A549 (cell line): Measurements from ENCODE around the gene TPSG1. TPM values are rescaled to one million over a fixed set of nuclear protein-coding genes. Genes with fewer than 3 reads are reported as not detected.

Experiments used
- ATAC-seq, 2 experiments: fragments of 200-7000 bp in 1 of 2; fragments of >200 bp in 1 of 2; cut with Nextera tagmentation in 1 of 2; cut with Tn5 transposase in 1 of 2; 3 replicates each; pipeline versions ENCODE4 v1.8.0 to v1.9.1; 2018 to 2020; ENCODE audit warnings: mild to moderate bottlenecking in 1 of 2, moderate library complexity in 1 of 2
- CTCF ChIA-PET: fragments of 300-600 bp; sonication (Branson Sonifier 250); formaldehyde crosslinking; extraction: SDS; loops from one replicate; lab custom pipeline; 2021; ENCODE audit warnings: antibody characterized with exemption, inconsistent platforms; lab: Yijun Ruan, JAX
- POLR2A ChIA-PET: fragments of 350-600 bp; formaldehyde crosslinking; extraction: SDS; loops from one replicate; lab custom pipeline; 2021; ENCODE audit warnings: antibody characterized with exemption, inconsistent platforms; lab: Yijun Ruan, JAX
- DNase-seq, 2 experiments: peaks; one replicate each; pipeline versions ENCODE4 v3.0.0 to v3.0.0-alpha.2; 2011 to 2016; ENCODE audit warnings: low read depth in 1 of 2, low spot score in 1 of 2
- FAIRE-seq: peaks from 2 replicates; lab custom pipeline; 2011; peaks lifted over from hg19 to GRCh38; lab: Jason Lieb, UNC
- H3K27ac ChIP-seq, 2 experiments: fragments of >200 bp; sonication (Bioruptor Twin); formaldehyde crosslinking; 3 replicates each; pipeline ENCODE4 v1.5.1; 2016 to 2017
- H3K4me1 ChIP-seq: fragments of >200 bp; sonication (Bioruptor Twin); formaldehyde crosslinking; 3 replicates; pipeline ENCODE4 v1.6.1; 2016
- H3K4me2 ChIP-seq: fragments of >200 bp; sonication (Bioruptor Twin); formaldehyde crosslinking; 3 replicates; pipeline ENCODE4 v1.6.1; 2016
- H3K4me3 ChIP-seq: fragments of >200 bp; sonication (Bioruptor Twin); formaldehyde crosslinking; 3 replicates; pipeline ENCODE4 v1.5.1; 2016
- H3K9me3 ChIP-seq: fragments of >200 bp; sonication (Bioruptor Twin); formaldehyde crosslinking; 3 replicates; pipeline ENCODE4 v1.6.1; 2016
- BHLHE40 ChIP-seq: IDR thresholded peaks from 2 replicates; pipeline ENCODE4 v1.6.1; 2012; ENCODE audit warnings: low read depth, low read length, inconsistent platforms
- CBX2 ChIP-seq: fragments of 200-600 bp; sonication (generic); IDR thresholded peaks from 2 replicates; pipeline ENCODE4 v1.6.1; 2016; ENCODE audit warnings: low read depth, mild to moderate bottlenecking, borderline replicate concordance
- CEBPB ChIP-seq, 2 experiments: fragments of >200 bp in 1 of 2; sonication (Bioruptor Twin) in 1 of 2; formaldehyde crosslinking in 1 of 2; IDR thresholded peaks; 2 replicates each; pipeline ENCODE4 v1.6.1; 2012 to 2016
- CHD2 ChIP-seq: fragments of 150-350 bp; IDR thresholded peaks from 2 replicates; pipeline ENCODE4 v1.6.1; 2014; ENCODE audit warnings: low read length; ENCODE audit not compliant: partially characterized antibody
- ELK1 ChIP-seq: fragments of 150-350 bp; IDR thresholded peaks from 2 replicates; pipeline ENCODE4 v1.6.1; 2014; ENCODE audit warnings: low read depth, mild to moderate bottlenecking, low read length
- EP300 ChIP-seq, 2 experiments: fragments of >200 bp; sonication (Bioruptor Twin); formaldehyde crosslinking; IDR thresholded peaks; 2 replicates in 1 of 2; 3 replicates in 1 of 2; pipeline ENCODE4 v1.6.1; 2016 to 2017
- FOXS1 ChIP-seq: fragments of 250-450 bp; sonication (Bioruptor Pico); IDR thresholded peaks from 2 replicates; pipeline ENCODE4 v1.5.0; 2020; ENCODE audit warnings: mild to moderate bottlenecking, moderate library complexity
- HDAC2 ChIP-seq: fragments of 200-600 bp; sonication (generic); IDR thresholded peaks from 2 replicates; pipeline ENCODE4 v1.6.1; 2016
- HEYL ChIP-seq: fragments of 250-450 bp; sonication (Bioruptor Pico); IDR thresholded peaks from 2 replicates; pipeline ENCODE4 v1.8.0; 2021; ENCODE audit warnings: mild to moderate bottlenecking, moderate library complexity
- HOXB13 ChIP-seq: fragments of 250-450 bp; sonication (Bioruptor Pico); IDR thresholded peaks from 2 replicates; pipeline ENCODE4 v1.5.0; 2020; ENCODE audit warnings: low read depth, mild to moderate bottlenecking, moderate library complexity
- HOXB5 ChIP-seq: fragments of 250-450 bp; sonication (Bioruptor Pico); IDR thresholded peaks from 2 replicates; pipeline ENCODE4 v1.5.0; 2020; ENCODE audit warnings: mild to moderate bottlenecking, moderate library complexity
- JUNB ChIP-seq: fragments of >200 bp; sonication (Bioruptor Twin); formaldehyde crosslinking; IDR thresholded peaks from 2 replicates; pipeline ENCODE4 v1.6.1; 2016
- KDM5A ChIP-seq: fragments of 200-600 bp; sonication (generic); IDR thresholded peaks from 2 replicates; pipeline ENCODE4 v1.6.1; 2016; ENCODE audit warnings: antibody characterized with exemption, mild to moderate bottlenecking
- MAZ ChIP-seq: fragments of 150-350 bp; IDR thresholded peaks from 2 replicates; pipeline ENCODE4 v1.6.1; 2014; ENCODE audit warnings: antibody characterized with exemption, low read depth, low read length, borderline replicate concordance
- MYC ChIP-seq: IDR thresholded peaks from 2 replicates; pipeline ENCODE4 v1.6.1; 2012; ENCODE audit warnings: mild to moderate bottlenecking, inconsistent platforms, low read length, improper control_type of control experiment, borderline replicate concordance
- NFE2L2 ChIP-seq: fragments of 150-350 bp; conservative IDR thresholded peaks from 2 replicates; pipeline ENCODE4 v1.6.1; 2014; ENCODE audit warnings: low read length
- NPAS2 ChIP-seq: fragments of 250-450 bp; sonication (Bioruptor Pico); IDR thresholded peaks from 2 replicates; pipeline ENCODE4 v1.8.0; 2022; ENCODE audit warnings: mild to moderate bottlenecking, moderate library complexity, borderline replicate concordance
- POLR2A ChIP-seq: IDR thresholded peaks from 2 replicates; pipeline ENCODE4 v1.6.1; 2012; ENCODE audit warnings: mild to moderate bottlenecking, low read length
- POLR2AphosphoS2 ChIP-seq: conservative IDR thresholded peaks from 2 replicates; pipeline ENCODE4 v1.6.1; 2012; ENCODE audit warnings: low read length, improper control_type of control experiment, inconsistent platforms
- RARB ChIP-seq: fragments of 250-450 bp; sonication (Bioruptor Pico); IDR thresholded peaks from 2 replicates; pipeline ENCODE4 v1.8.0; 2021; ENCODE audit warnings: mild to moderate bottlenecking, moderate library complexity
- SMC3 ChIP-seq: fragments of >200 bp; sonication (Bioruptor Twin); formaldehyde crosslinking; IDR thresholded peaks from 3 replicates; pipeline ENCODE4 v1.6.1; 2018; ENCODE audit warnings: inconsistent platforms
- SREBF2 ChIP-seq: fragments of 450-650 bp; IDR thresholded peaks from 2 replicates; pipeline ENCODE4 v1.6.1; 2014; ENCODE audit warnings: mild to moderate bottlenecking, moderate library complexity
- TFCP2L1 ChIP-seq: fragments of 250-450 bp; sonication (Bioruptor Pico); IDR thresholded peaks from 2 replicates; pipeline ENCODE4 v1.5.0; 2021; ENCODE audit warnings: mild to moderate bottlenecking
- TP53 ChIP-seq: fragments of 250-450 bp; sonication (Bioruptor Pico); IDR thresholded peaks from 2 replicates; pipeline ENCODE4 v1.5.0; 2021; ENCODE audit warnings: mild to moderate bottlenecking, moderate library complexity
- ZFP36 ChIP-seq: fragments of 450-650 bp; IDR thresholded peaks from 2 replicates; pipeline ENCODE4 v1.6.1; 2014; ENCODE audit warnings: borderline replicate concordance; ENCODE audit not compliant: partially characterized antibody
- ZNF302 ChIP-seq: fragments of 250-450 bp; sonication (Bioruptor Pico); IDR thresholded peaks from 2 replicates; pipeline ENCODE4 v1.9.0; 2021; ENCODE audit warnings: inconsistent platforms, mild to moderate bottlenecking, moderate library complexity
- ZSCAN20 ChIP-seq: fragments of 250-450 bp; sonication (Bioruptor Pico); IDR thresholded peaks from 2 replicates; pipeline ENCODE4 v1.8.0; 2022; ENCODE audit warnings: mild to moderate bottlenecking, moderate library complexity
- WGBS: methylation state at CpG from one replicate; pipeline ENCODE4 v1.1.6; 2017; ENCODE audit errors: missing lambda C conversion rate; 5-methylcytosine and 5-hydroxymethylcytosine counted together
- polyA plus RNA-seq, 4 experiments: library from polyadenylated mRNA; depleted of rRNA in 3 of 4; stranded (reverse); fragments of >200 nt; fragmentation: RNase III in 1 of 4; extraction: RNeasy Plus Mini Kit Qiagen cat#74134 plus additional on column Dnase treatment in 1 of 4; gene quantifications; 2 replicates in 3 of 4; 3 replicates in 1 of 4; pipeline ENCODE4 v1.2.3, GENCODE V29; 2011 to 2017
- TF ChIP-seq, protein P1 (sequence below): fragments of >200 bp; sonication (Bioruptor Twin); formaldehyde crosslinking; IDR thresholded peaks from 2 replicates; pipeline ENCODE4 v1.6.1; 2016

Gene TPSG1
- polyA plus RNA-seq, 2 of the 4 experiments (the other 2 are of a cell fraction), result not detected

- no peaks in the 10 kb centered on the region for H3K4me1 ChIP-seq
- TF ChIP-seq KDM5A (no peak), TFCP2L1 (CRISPR knock-in tag) (no peak)
- no peaks in the 10 kb centered on the region for H3K9me3 ChIP-seq
- ChIA-PET POLR2A (no interaction called here), CTCF (interaction anchor here (0.8 kb wide), 1 partner anchor 209 kb away, joined by 3 read pairs; no protein-coding TSS in a partner anchor)
- DNase-seq, result no peak
- no peak for ATAC-seq
- H3K27ac ChIP-seq, result no peak overlapping the region
- no peak overlapping the region for H3K4me3 ChIP-seq
- no peak for FAIRE-seq
- WGBS, result 75% methylated on average over 9 of the region's 19 CpGs
- H3K4me2 ChIP-seq, result no peak overlapping the region
Observed at GRCh38 chr16:1265826-1266225, 40.8 kb upstream of the TPSG1 start.

GRCh38 chr16:1265090-1265630 is 40.1 kb upstream of the TPSG1 start:
- H3K4me1 ChIP-seq, result no peaks in the 10 kb centered on the region

DNA sequence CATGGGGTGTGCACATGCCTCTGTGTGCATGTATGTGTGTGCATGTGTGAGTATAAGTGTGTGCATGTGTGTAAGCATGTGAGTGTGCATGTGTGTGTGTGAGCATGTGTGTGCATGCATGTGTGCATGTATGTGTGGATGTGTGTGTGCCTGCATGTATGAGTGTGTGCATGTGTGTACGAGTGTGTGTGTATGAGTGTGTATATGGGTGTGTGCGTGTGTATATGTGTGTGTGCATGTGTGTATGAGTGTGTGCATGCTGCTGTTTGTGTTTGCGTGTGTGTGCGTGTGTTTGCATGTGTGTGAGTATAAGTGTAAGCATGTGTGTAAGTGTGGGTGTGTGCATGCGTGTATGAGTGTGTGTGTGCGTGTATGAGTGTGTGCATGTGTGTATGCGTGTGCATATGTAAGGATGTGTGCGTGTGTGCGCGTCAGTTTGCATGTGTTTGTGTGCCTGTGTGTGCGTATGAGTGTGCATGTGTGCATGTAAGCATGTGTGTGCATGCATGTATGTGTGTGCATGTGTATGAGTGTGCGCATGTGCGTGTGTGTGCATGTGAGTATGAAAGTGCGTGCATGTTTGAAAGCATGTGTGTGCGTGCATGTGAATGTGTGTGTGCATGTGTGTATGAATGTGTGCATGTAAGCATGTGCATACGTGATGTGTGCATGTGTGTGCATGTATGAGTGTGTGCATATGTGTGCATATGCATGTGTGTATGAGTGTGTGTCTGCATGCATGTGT is 39.4 kb upstream of the TPSG1 start:
- no peaks in the 10 kb centered on the region for H3K4me1 ChIP-seq
- no peak overlapping the region for H3K27ac ChIP-seq
- WGBS, result 71% methylated on average over 16 of the region's 16 CpGs
- ATAC-seq (no peak), DNase-seq (no peak), FAIRE-seq (no peak)
- TF ChIP-seq POLR2A, result no peak
- TF ChIP-seq POLR2AphosphoS2, result no peak
- no peak for TF ChIP-seq SREBF2
- no peak for TF ChIP-seq CHD2
- no peak for TF ChIP-seq TP53 (CRISPR knock-in tag)
- TF ChIP-seq SMC3, result no peak
- TF ChIP-seq, protein P1, sequence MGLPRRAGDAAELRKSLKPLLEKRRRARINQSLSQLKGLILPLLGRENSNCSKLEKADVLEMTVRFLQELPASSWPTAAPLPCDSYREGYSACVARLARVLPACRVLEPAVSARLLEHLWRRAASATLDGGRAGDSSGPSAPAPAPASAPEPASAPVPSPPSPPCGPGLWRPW, result no peak
- no peak for TF ChIP-seq TFCP2L1 (CRISPR knock-in tag)
- TF ChIP-seq CBX2, result no peak
- TF ChIP-seq ZSCAN20 (CRISPR knock-in tag), result no peak
- no peak for TF ChIP-seq ZFP36
- no peak for TF ChIP-seq NPAS2 (CRISPR knock-in tag)
- H3K4me3 ChIP-seq, result no peak overlapping the region
- H3K4me2 ChIP-seq, result no peak overlapping the region
- ChIA-PET CTCF (no interaction called here), POLR2A (no interaction called here)
- H3K9me3 ChIP-seq, result no peaks in the 10 kb centered on the region

More at GRCh38 chr16:1265090-1265630, 40.1 kb upstream of the TPSG1 start:
- DNase-seq (no peak), FAIRE-seq (no peak), ATAC-seq (no peak)
- ChIA-PET CTCF (interaction anchor here (0.8 kb wide), 1 partner anchor 208 kb away, joined by 3 read pairs; no protein-coding TSS in a partner anchor), POLR2A (no interaction called here)
- Histone ChIP-seq H3K4me2 (no peak overlapping the region), H3K27ac (no peak overlapping the region), H3K9me3 (no peaks in the 10 kb centered on the region), H3K4me3 (no peak overlapping the region)
- WGBS, result 60% methylated on average over 9 of the region's 13 CpGs
- TF ChIP-seq EP300 (IDR thresholded peaks at IDR 0.05) (no peak), NFE2L2 (no peak), MYC (no peak), HEYL (CRISPR knock-in tag) (no peak), ZNF302 (CRISPR knock-in tag) (no peak), NPAS2 (CRISPR knock-in tag) (no peak), FOXS1 (CRISPR knock-in tag) (no peak), HOXB13 (CRISPR knock-in tag) (no peak), RARB (CRISPR knock-in tag) (no peak), MAZ (no peak), ZFP36 (no peak), CEBPB (IDR thresholded peaks at IDR 0.05) (no peak), ELK1 (no peak), HOXB5 (CRISPR knock-in tag) (no peak), SREBF2 (no peak), TP53 (CRISPR knock-in tag) (no peak), BHLHE40 (no peak), HDAC2 (no peak), JUNB (no peak), SMC3 (no peak)
